Sigmoid colon (tissue), 7 donors: Measurements from ENCODE around the gene NEU2. TPM values are rescaled to one million over a fixed set of nuclear protein-coding genes. Genes with fewer than 3 reads are reported as not detected.
A peak's percentile ranks its signal among the peaks of the same experiment; 100 is the strongest.

ENCODE experiments used
- DNase-seq: peaks from one replicate; pipeline ENCODE4 v3.0.0-alpha.2; 2019
- H3K27ac ChIP-seq, 4 donors: fragments of 200-600 bp; sonication (generic); one replicate each; pipeline ENCODE4 v1.5.1; 2016 to 2019; ENCODE audit warnings: mild to moderate bottlenecking in 1 of 4
- H3K27me3 ChIP-seq, 3 donors: fragments of 200-600 bp; sonication (generic); one replicate each; pipeline ENCODE4 v1.5.1; 2019; ENCODE audit warnings: mild to moderate bottlenecking in 1 of 3
- H3K36me3 ChIP-seq, 4 donors: fragments of 200-600 bp; sonication (generic); one replicate each; pipeline ENCODE4 v1.5.1; 2016 to 2019
- H3K4me1 ChIP-seq, 4 donors: fragments of 200-600 bp; sonication (generic); one replicate each; pipeline ENCODE4 v1.5.1; 2017 to 2019
- H3K4me3 ChIP-seq, 4 donors: fragments of 200-600 bp; sonication (generic); one replicate each; pipeline ENCODE4 v1.5.1; 2017 to 2019; ENCODE audit warnings: mild to moderate bottlenecking in 2 of 4, moderate library complexity in 1 of 4
- H3K9me3 ChIP-seq, 4 donors: fragments of 200-600 bp in 3 of 4; sonication (generic) in 3 of 4; one replicate each; pipeline versions ENCODE4 v1.5.1 to v1.6.1; 2013 to 2019
- CTCF ChIP-seq, 4 experiments: fragments of 450-650 bp in 3 of 4; fragments of 200-600 bp in 1 of 4; IDR thresholded peaks; one replicate each; pipeline ENCODE4 v1.5.1; 2016 to 2019; ENCODE audit warnings: antibody characterized with exemption in 4 of 4, mild to moderate bottlenecking in 3 of 4, moderate library complexity in 2 of 4
- EP300 ChIP-seq, 4 donors: sonication (generic); formaldehyde crosslinking; IDR thresholded peaks; one replicate each; pipeline ENCODE4 v1.6.1; 2017; ENCODE audit warnings: antibody characterized with exemption in 4 of 4
- POLR2A ChIP-seq, 2 donors: fragments of 450-650 bp; IDR thresholded peaks; one replicate each; pipeline ENCODE4 v1.6.1; 2016; ENCODE audit warnings: antibody characterized with exemption in 2 of 2, mild to moderate bottlenecking in 2 of 2, moderate library complexity in 2 of 2
- POLR2AphosphoS5 ChIP-seq, 4 donors: sonication (generic); formaldehyde crosslinking; IDR thresholded peaks; one replicate each; pipeline ENCODE4 v1.6.1; 2017; ENCODE audit warnings: antibody characterized with exemption in 4 of 4
- WGBS, 2 donors: extraction: QIAGEN DNeasy Blood & Tissue Kit; methylation state at CpG; one replicate each; pipeline ENCODE4 v1.1.7; 2013; 5-methylcytosine and 5-hydroxymethylcytosine counted together
- intact Hi-C: fragments of 100-400 bp; cut with DNase I; formaldehyde crosslinking; loops from one replicate; pipeline ENCODE4 v1.15.1; 2023
- polyA plus RNA-seq, 3 donors: library from polyadenylated mRNA; stranded (reverse); fragments of 200-250 nt; gene quantifications; one replicate each; pipeline ENCODE4 v1.2.3, GENCODE V29; 2013
- total RNA-seq, 4 donors: library from RNA; depleted of rRNA; stranded (reverse); fragments of >200 nt; gene quantifications; one replicate each; pipeline ENCODE4 v1.1.0, GENCODE V29; 2016
- donor health status: healthy with polysubstance abuse.
- donor health status: Bipolar disorder and iron deficiency.
- donor health status: healthy.

Gene NEU2
- total and polyA plus RNA-seq, 7 donors: not detected

- intact Hi-C loops: no loop called here
- no peaks in the 10 kb centered on the region for H3K9me3 ChIP-seq
- DNase-seq: peak; percentile 55
- TF ChIP-seq POLR2A (IDR thresholded peaks at IDR 0.05): no peak
- TF ChIP-seq CTCF (IDR thresholded peaks at IDR 0.05): no peak
- no peak for TF ChIP-seq EP300 (IDR thresholded peaks at IDR 0.05)
- TF ChIP-seq POLR2AphosphoS5 (IDR thresholded peaks at IDR 0.05): no peak
- H3K36me3 ChIP-seq: no peaks in the 10 kb centered on the region
- WGBS, 2 donors: 83 to 86% methylated on average over 6 of the region's 6 CpGs
- peaks cover 0 to 6% (median 3%) of the 10 kb centered on the region in 4 donors for H3K4me1 ChIP-seq
- no peak overlapping the region for H3K4me3 ChIP-seq
- H3K27ac ChIP-seq: no peak overlapping the region
- H3K27me3 ChIP-seq: peaks cover 0 to 19% (median 0%) of the 10 kb centered on the region in 3 donors
Observed at GRCh38 chr2:233056961-233057605, 24.6 kb downstream of the NEU2 start.

GRCh38 chr2:233058717-233059546 is 26.5 kb downstream of the NEU2 start:
- peaks cover 0 to 8% (median 2%) of the 10 kb centered on the region in 4 donors for H3K4me1 ChIP-seq
- H3K36me3 ChIP-seq: no peaks in the 10 kb centered on the region
- H3K9me3 ChIP-seq: no peaks in the 10 kb centered on the region
- 95 to 96% methylated on average over 24 of the region's 24 CpGs for WGBS, 2 donors
- peak overlapping the region in 2 of 4 donors; percentile 65 for H3K27ac ChIP-seq
- H3K27me3 ChIP-seq: peaks cover 0 to 6% (median 0%) of the 10 kb centered on the region in 3 donors
- H3K4me3 ChIP-seq: no peak overlapping the region
- no peak for TF ChIP-seq POLR2AphosphoS5 (IDR thresholded peaks at IDR 0.05)
- TF ChIP-seq CTCF (IDR thresholded peaks at IDR 0.05): no peak
- no peak for TF ChIP-seq EP300 (IDR thresholded peaks at IDR 0.05)
- TF ChIP-seq POLR2A (IDR thresholded peaks at IDR 0.05): no peak
- intact Hi-C loops: no loop called here
- peak; percentile 59 for DNase-seq

- peaks cover 0 to 8% (median 0%) of the 10 kb centered on the region in 4 donors for H3K4me1 ChIP-seq
- peak overlapping the region; percentile 47 to 66 (median 65) for H3K27ac ChIP-seq
- peak overlapping the region in 1 of 4 donors; percentile 36 for H3K4me3 ChIP-seq
- H3K27me3 ChIP-seq: peaks cover 0 to under 1% (median 0%) of the 10 kb centered on the region in 3 donors
- TF ChIP-seq POLR2A (IDR thresholded peaks at IDR 0.05) (no peak), EP300 (IDR thresholded peaks at IDR 0.05) (no peak), CTCF (IDR thresholded peaks at IDR 0.05) (no peak), POLR2AphosphoS5 (IDR thresholded peaks at IDR 0.05) (no peak)
- H3K36me3 ChIP-seq: no peaks in the 10 kb centered on the region
- intact Hi-C loops: no loop called here
- WGBS, 2 donors: 66 to 72% methylated on average over 7 of the region's 7 CpGs
- H3K9me3 ChIP-seq: no peaks in the 10 kb centered on the region
- peak; percentile 59 for DNase-seq
Observed at GRCh38 chr2:233059547-233059796, 27.0 kb downstream of the NEU2 start.

GRCh38 chr2:233059797-233060500 is 27.5 kb downstream of the NEU2 start, which contains the start of gene INPP5D:
Gene INPP5D (plus strand): TSS chr2:233060342. CDS start chr2:233060479, 137 bp downstream.
- peak; percentile 70 for DNase-seq

More at GRCh38 chr2:233059797-233060500, 27.5 kb downstream of the NEU2 start, which contains the start of gene INPP5D:
- H3K4me3 ChIP-seq: peak within 1 kb of the TSS; percentile 2 to 45 (median 35)
- no peaks in the 10 kb centered on the region for H3K9me3 ChIP-seq
- no peaks in the 10 kb centered on the region for H3K36me3 ChIP-seq
- 42 to 64% methylated on average over 26 of the region's 26 CpGs for WGBS, 2 donors
- intact Hi-C loops: no loop called here
- TF ChIP-seq CTCF (IDR thresholded peaks at IDR 0.05) (no peak), POLR2A (IDR thresholded peaks at IDR 0.05) (no peak), POLR2AphosphoS5 (IDR thresholded peaks at IDR 0.05) (peak in 3 of 4 donors; percentile 38 to 73 (median 46)), EP300 (IDR thresholded peaks at IDR 0.05) (no peak)
- peaks cover 0 to 8% (median 0%) of the 10 kb centered on the region in 4 donors for H3K4me1 ChIP-seq
- peak within 1 kb of the TSS; percentile 47 to 66 (median 65) for H3K27ac ChIP-seq
- H3K27me3 ChIP-seq: no peaks in the 10 kb centered on the region
